ENCODE data around the gene AGMAT. TPM values are rescaled to one million over a fixed set of nuclear protein-coding genes. Genes with fewer than 3 reads are reported as not detected.

Gene AGMAT
- total and polyA plus RNA-seq, 9 of the 15 experiments (the other 6 are each of a cell fraction or from before 2014, with no cell fraction given): not detected

- H3K4me3 ChIP-seq: no peak overlapping the region
- POLR2A ChIA-PET: interaction anchor here (0.6 to 4.3 kb wide), 12 partner anchors 10 to 198 kb away, joined by 3 to 11 read pairs (median 4); partner anchors contain the start of gene DDI2
- no peak overlapping the region for H3K27ac ChIP-seq (ENCODE audit: extremely low read depth, low read depth, low read length)
- no peaks in the 10 kb centered on the region for H3K9me3 ChIP-seq (replicated peaks; ENCODE audit: control insufficient read depth, insufficient read depth, low read depth, low read length)
- H3K36me3 ChIP-seq (ENCODE audit: control insufficient read depth, insufficient read depth, low read length): peaks cover 96% of the 10 kb centered on the region
- H3K27me3 ChIP-seq (ENCODE audit: control insufficient read depth in 2 of 2, insufficient read depth in 2 of 2, low read length in 2 of 2): no peaks in the 10 kb centered on the region
- CTCF ChIA-PET (ENCODE audit: low intra/inter-chr PET ratio): no interaction called here
- H3K4me1 ChIP-seq (replicated peaks in 1 of 2; ENCODE audit: control insufficient read depth in 2 of 2, insufficient read depth in 2 of 2, low read length in 2 of 2): peaks cover 0 to under 1% of the 10 kb centered on the region in 2 experiments; a peak in 3 of 5 replicates
- BruUV-seq (replicated peaks): no TSS peak
- no peak overlapping the region for H2AFZ ChIP-seq (ENCODE audit: low read depth, low read length)
- peaks cover 3% of the 10 kb centered on the region for H3K9me1 ChIP-seq (ENCODE audit: control insufficient read depth, insufficient read depth, low read length)
- in situ Hi-C loops (cut with MboI) (no loop called here), intact Hi-C loops (cut with micrococcal nuclease) (no loop called here)
- 94% methylated on average over 9 of the region's 9 CpGs for WGBS (ENCODE audit: insufficient coverage, low coverage, missing lambda C conversion rate)
- H3K79me2 ChIP-seq (ENCODE audit: control insufficient read depth, insufficient read depth, low read length): peaks cover 21% of the 10 kb centered on the region
- FAIRE-seq (no peak), DNase-seq (ENCODE audit: extremely low read depth in 1 of 4, low spot score in 3 of 4) (no peak), ATAC-seq (no peak)
- no peaks in the 10 kb centered on the region for H4K20me1 ChIP-seq (replicated peaks; ENCODE audit: control insufficient read depth, insufficient read depth, low read length)
- no peak overlapping the region for H3K9ac ChIP-seq (ENCODE audit: insufficient read depth in 1 of 2, low read depth in 2 of 2, low read length in 2 of 2)
- no peak overlapping the region for H3K4me2 ChIP-seq (ENCODE audit: insufficient read depth, low read length)
- TF ChIP-seq ERF (CRISPR knock-in tag; IDR thresholded peaks at IDR 0.05) (no peak), ZNF431 (CRISPR knock-in tag; IDR thresholded peaks at IDR 0.05) (no peak), ZNF764 (CRISPR knock-in tag; IDR thresholded peaks at IDR 0.05; ENCODE audit: low read depth) (no peak), SLC30A9 (CRISPR knock-in tag; IDR thresholded peaks at IDR 0.05) (no peak), CBX5 (IDR thresholded peaks at IDR 0.05; ENCODE audit: borderline replicate concordance, low read depth) (no peak), KLF13 (tag; IDR thresholded peaks at IDR 0.05; ENCODE audit: borderline replicate concordance, low read depth) (no peak)
- TF ChIP-seq, protein P1, sequence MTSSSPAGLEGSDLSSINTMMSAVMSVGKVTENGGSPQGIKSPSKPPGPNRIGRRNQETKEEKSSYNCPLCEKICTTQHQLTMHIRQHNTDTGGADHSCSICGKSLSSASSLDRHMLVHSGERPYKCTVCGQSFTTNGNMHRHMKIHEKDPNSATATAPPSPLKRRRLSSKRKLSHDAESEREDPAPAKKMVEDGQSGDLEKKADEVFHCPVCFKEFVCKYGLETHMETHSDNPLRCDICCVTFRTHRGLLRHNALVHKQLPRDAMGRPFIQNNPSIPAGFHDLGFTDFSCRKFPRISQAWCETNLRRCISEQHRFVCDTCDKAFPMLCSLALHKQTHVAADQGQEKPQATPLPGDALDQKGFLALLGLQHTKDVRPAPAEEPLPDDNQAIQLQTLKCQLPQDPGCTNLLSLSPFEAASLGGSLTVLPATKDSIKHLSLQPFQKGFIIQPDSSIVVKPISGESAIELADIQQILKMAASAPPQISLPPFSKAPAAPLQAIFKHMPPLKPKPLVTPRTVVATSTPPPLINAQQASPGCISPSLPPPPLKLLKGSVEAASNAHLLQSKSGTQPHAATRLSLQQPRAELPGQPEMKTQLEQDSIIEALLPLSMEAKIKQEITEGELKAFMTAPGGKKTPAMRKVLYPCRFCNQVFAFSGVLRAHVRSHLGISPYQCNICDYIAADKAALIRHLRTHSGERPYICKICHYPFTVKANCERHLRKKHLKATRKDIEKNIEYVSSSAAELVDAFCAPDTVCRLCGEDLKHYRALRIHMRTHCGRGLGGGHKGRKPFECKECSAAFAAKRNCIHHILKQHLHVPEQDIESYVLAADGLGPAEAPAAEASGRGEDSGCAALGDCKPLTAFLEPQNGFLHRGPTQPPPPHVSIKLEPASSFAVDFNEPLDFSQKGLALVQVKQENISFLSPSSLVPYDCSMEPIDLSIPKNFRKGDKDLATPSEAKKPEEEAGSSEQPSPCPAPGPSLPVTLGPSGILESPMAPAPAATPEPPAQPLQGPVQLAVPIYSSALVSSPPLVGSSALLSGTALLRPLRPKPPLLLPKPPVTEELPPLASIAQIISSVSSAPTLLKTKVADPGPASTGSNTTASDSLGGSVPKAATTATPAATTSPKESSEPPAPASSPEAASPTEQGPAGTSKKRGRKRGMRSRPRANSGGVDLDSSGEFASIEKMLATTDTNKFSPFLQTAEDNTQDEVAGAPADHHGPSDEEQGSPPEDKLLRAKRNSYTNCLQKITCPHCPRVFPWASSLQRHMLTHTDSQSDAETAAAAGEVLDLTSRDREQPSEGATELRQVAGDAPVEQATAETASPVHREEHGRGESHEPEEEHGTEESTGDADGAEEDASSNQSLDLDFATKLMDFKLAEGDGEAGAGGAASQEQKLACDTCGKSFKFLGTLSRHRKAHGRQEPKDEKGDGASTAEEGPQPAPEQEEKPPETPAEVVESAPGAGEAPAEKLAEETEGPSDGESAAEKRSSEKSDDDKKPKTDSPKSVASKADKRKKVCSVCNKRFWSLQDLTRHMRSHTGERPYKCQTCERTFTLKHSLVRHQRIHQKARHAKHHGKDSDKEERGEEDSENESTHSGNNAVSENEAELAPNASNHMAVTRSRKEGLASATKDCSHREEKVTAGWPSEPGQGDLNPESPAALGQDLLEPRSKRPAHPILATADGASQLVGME (CRISPR knock-in tag; IDR thresholded peaks at IDR 0.05): no peak
These were observed 49.0 kb upstream of the AGMAT start for GRCh38 chr1:15633756-15634420.

All from K562 (cell line).